ENCODE data around the gene INSYN2B.

DNA sequence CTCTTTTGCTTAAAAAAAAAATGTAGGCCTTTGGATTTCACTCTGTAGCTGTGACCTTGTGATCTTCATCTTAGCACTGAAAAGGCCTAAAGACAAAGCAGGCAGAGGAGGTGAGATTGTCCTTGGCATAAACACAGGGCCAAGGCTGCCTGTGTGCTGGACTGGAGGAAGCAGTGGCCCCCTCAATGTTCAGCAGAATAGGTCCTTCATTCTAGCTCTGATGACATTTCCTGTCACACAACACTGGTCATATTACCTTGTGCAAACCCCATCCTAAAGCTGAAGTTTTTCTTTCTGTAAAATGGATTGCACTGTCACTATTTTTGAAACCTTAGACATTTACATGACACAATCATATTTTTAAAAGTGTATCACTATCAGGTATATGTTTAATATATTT lies 147.4 kb downstream of the INSYN2B start:
- TF ChIP-seq, protein P1, sequence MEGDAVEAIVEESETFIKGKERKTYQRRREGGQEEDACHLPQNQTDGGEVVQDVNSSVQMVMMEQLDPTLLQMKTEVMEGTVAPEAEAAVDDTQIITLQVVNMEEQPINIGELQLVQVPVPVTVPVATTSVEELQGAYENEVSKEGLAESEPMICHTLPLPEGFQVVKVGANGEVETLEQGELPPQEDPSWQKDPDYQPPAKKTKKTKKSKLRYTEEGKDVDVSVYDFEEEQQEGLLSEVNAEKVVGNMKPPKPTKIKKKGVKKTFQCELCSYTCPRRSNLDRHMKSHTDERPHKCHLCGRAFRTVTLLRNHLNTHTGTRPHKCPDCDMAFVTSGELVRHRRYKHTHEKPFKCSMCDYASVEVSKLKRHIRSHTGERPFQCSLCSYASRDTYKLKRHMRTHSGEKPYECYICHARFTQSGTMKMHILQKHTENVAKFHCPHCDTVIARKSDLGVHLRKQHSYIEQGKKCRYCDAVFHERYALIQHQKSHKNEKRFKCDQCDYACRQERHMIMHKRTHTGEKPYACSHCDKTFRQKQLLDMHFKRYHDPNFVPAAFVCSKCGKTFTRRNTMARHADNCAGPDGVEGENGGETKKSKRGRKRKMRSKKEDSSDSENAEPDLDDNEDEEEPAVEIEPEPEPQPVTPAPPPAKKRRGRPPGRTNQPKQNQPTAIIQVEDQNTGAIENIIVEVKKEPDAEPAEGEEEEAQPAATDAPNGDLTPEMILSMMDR (IDR thresholded peaks at IDR 0.05) = no peak
- TF ChIP-seq POLR2A (IDR thresholded peaks at IDR 0.05) = no peak

Data from ovary (tissue), 3 donors.